WTC11 (cell line): ENCODE measurements around the gene TF. TPM values are rescaled to one million over a fixed set of nuclear protein-coding genes. Genes with fewer than 3 reads are reported as not detected.

Experiments used
- ATAC-seq: fragments of 200-7000 bp; cut with Tn5 transposase; 2 replicates; pipeline ENCODE4 v1.10.0; 2021; ENCODE audit warnings: mild to moderate bottlenecking, moderate library complexity
- CTCF ChIA-PET: fragments of 300-600 bp; sonication (Branson Sonifier 250); formaldehyde crosslinking; loops from one replicate; lab custom pipeline; 2021; ENCODE audit warnings: antibody characterized with exemption; lab: Charles Lee
- POLR2A ChIA-PET: fragments of 350-600 bp; sonication (Branson Sonifier 250); formaldehyde crosslinking; loops from one replicate; lab custom pipeline; 2021; ENCODE audit warnings: antibody characterized with exemption; lab: Charles Lee
- DNase-seq: peaks from one replicate; pipeline ENCODE4 v3.0.0; 2021; ENCODE audit warnings: low spot score
- H3K27ac Mint-ChIP-seq: 2 replicates; pipeline ENCODE4 v1.8.0; 2021; ENCODE audit warnings: mixed read lengths
- H3K27me3 Mint-ChIP-seq: 2 replicates; pipeline ENCODE4 v1.8.0; 2021; ENCODE audit warnings: low read depth, mild to moderate bottlenecking, moderate library complexity, mixed read lengths
- H3K36me3 Mint-ChIP-seq: 2 replicates; pipeline ENCODE4 v1.8.0; 2021; ENCODE audit warnings: mixed read lengths
- H3K4me1 Mint-ChIP-seq: 2 replicates; pipeline ENCODE4 v1.8.0; 2022; ENCODE audit warnings: mixed read lengths
- H3K4me3 Mint-ChIP-seq: 2 replicates; pipeline ENCODE4 v1.8.0; 2021; ENCODE audit warnings: mild to moderate bottlenecking, moderate library complexity, mixed read lengths
- H3K9me3 Mint-ChIP-seq: 2 replicates; pipeline ENCODE4 v1.8.0; 2021; ENCODE audit warnings: mixed read lengths
- CREB1 ChIP-seq: sonication (generic); formaldehyde crosslinking; IDR thresholded peaks from 2 replicates; pipeline ENCODE4 v1.8.0; 2023; ENCODE audit warnings: mild to moderate bottlenecking, missing genetic modification reagents
- CTCF ChIP-seq: fragments of 200-600 bp; IDR thresholded peaks from 2 replicates; pipeline ENCODE4 v1.8.0; 2022; ENCODE audit warnings: antibody characterized with exemption
- ELF4 ChIP-seq: sonication (generic); formaldehyde crosslinking; IDR thresholded peaks from 2 replicates; pipeline ENCODE4 v1.8.1; 2022; ENCODE audit warnings: low read depth, mild to moderate bottlenecking, moderate library complexity, missing genetic modification reagents
- IRF1 ChIP-seq: sonication (generic); formaldehyde crosslinking; IDR thresholded peaks from 2 replicates; pipeline ENCODE4 v1.8.0; 2023; ENCODE audit warnings: missing genetic modification reagents
- IRF2 ChIP-seq: sonication (generic); formaldehyde crosslinking; IDR thresholded peaks from 2 replicates; pipeline ENCODE4 v1.8.0; 2022; ENCODE audit warnings: low read depth, missing genetic modification reagents, borderline replicate concordance
- MXD4 ChIP-seq: fragments of 250-450 bp; sonication (Bioruptor Pico); IDR thresholded peaks from 2 replicates; pipeline ENCODE4 v1.8.0; 2021; ENCODE audit warnings: mild to moderate bottlenecking, moderate library complexity, borderline replicate concordance
- NFATC4 ChIP-seq: fragments of 250-450 bp; sonication (Bioruptor Pico); IDR thresholded peaks from 2 replicates; pipeline ENCODE4 v1.9.0; 2021; ENCODE audit warnings: mild to moderate bottlenecking
- NFYB ChIP-seq: sonication (generic); formaldehyde crosslinking; conservative IDR thresholded peaks from 2 replicates; pipeline ENCODE4 v1.8.0; 2022; ENCODE audit warnings: low read depth, missing genetic modification reagents
- NR2C2 ChIP-seq: sonication (generic); formaldehyde crosslinking; IDR thresholded peaks from 2 replicates; pipeline ENCODE4 v1.8.0; 2022; ENCODE audit warnings: mild to moderate bottlenecking, missing genetic modification reagents
- NR3C1 ChIP-seq: sonication (generic); formaldehyde crosslinking; conservative IDR thresholded peaks from 2 replicates; pipeline ENCODE4 v1.8.1; 2023; ENCODE audit warnings: low read depth, mild to moderate bottlenecking, missing genetic modification reagents
- RELA ChIP-seq: sonication (generic); formaldehyde crosslinking; IDR thresholded peaks from 2 replicates; pipeline ENCODE4 v1.8.1; 2022; ENCODE audit warnings: missing genetic modification reagents, mild to moderate bottlenecking, borderline replicate concordance
- SMAD3 ChIP-seq: sonication (generic); formaldehyde crosslinking; IDR thresholded peaks from 2 replicates; pipeline ENCODE4 v1.8.0; 2022; ENCODE audit warnings: missing genetic modification reagents, mild to moderate bottlenecking, borderline replicate concordance
- TEAD4 ChIP-seq: sonication (generic); formaldehyde crosslinking; IDR thresholded peaks from 2 replicates; pipeline ENCODE4 v1.8.0; 2022; ENCODE audit warnings: mild to moderate bottlenecking, missing genetic modification reagents
- ZMAT4 ChIP-seq: fragments of 250-450 bp; sonication (Bioruptor Pico); IDR thresholded peaks from 2 replicates; pipeline ENCODE4 v1.9.0; 2021; ENCODE audit warnings: mild to moderate bottlenecking
- ZNF121 ChIP-seq: sonication (generic); formaldehyde crosslinking; IDR thresholded peaks from 2 replicates; pipeline ENCODE4 v1.8.0; 2023; ENCODE audit warnings: missing genetic modification reagents
- ZNF263 ChIP-seq: sonication (generic); formaldehyde crosslinking; IDR thresholded peaks from 2 replicates; pipeline ENCODE4 v1.8.1; 2022; ENCODE audit warnings: low read depth, mild to moderate bottlenecking, moderate library complexity, missing genetic modification reagents
- ZNF416 ChIP-seq: fragments of 250-450 bp; sonication (Bioruptor Pico); IDR thresholded peaks from 2 replicates; pipeline ENCODE4 v1.9.0; 2021; ENCODE audit warnings: mild to moderate bottlenecking, inconsistent platforms
- ZNF532 ChIP-seq: fragments of 250-450 bp; sonication (Bioruptor Pico); IDR thresholded peaks from 2 replicates; pipeline ENCODE4 v1.9.0; 2021; ENCODE audit warnings: mild to moderate bottlenecking, borderline replicate concordance
- total RNA-seq: library from RNA; stranded (reverse); gene quantifications from 3 replicates; pipeline ENCODE4 v1.2.3, GENCODE V29; 2021
- TF ChIP-seq, protein P1 (sequence below): sonication (generic); formaldehyde crosslinking; IDR thresholded peaks from 2 replicates; pipeline ENCODE4 v1.8.1; 2023; ENCODE audit warnings: mild to moderate bottlenecking, missing genetic modification reagents, moderate library complexity
- TF ChIP-seq, protein P2 (sequence below): sonication (generic); formaldehyde crosslinking; IDR thresholded peaks from 2 replicates; pipeline ENCODE4 v1.8.1; 2022; ENCODE audit warnings: mild to moderate bottlenecking, moderate library complexity, missing genetic modification reagents
- TF ChIP-seq, protein P3 (sequence below): sonication (generic); formaldehyde crosslinking; IDR thresholded peaks from 2 replicates; pipeline ENCODE4 v1.8.1; 2023; ENCODE audit warnings: mild to moderate bottlenecking, missing genetic modification reagents, moderate library complexity

Gene TF
- total RNA-seq, 1 experiment from 2014 or later: 9.3 TPM

- TF ChIP-seq ZNF532 (CRISPR knock-in tag) (no peak), SMAD3 (CRISPR knock-in tag) (no peak)
Measured at GRCh38 chr3:133840767-133841166, 94.6 kb downstream of the TF start (continued).

DNA sequence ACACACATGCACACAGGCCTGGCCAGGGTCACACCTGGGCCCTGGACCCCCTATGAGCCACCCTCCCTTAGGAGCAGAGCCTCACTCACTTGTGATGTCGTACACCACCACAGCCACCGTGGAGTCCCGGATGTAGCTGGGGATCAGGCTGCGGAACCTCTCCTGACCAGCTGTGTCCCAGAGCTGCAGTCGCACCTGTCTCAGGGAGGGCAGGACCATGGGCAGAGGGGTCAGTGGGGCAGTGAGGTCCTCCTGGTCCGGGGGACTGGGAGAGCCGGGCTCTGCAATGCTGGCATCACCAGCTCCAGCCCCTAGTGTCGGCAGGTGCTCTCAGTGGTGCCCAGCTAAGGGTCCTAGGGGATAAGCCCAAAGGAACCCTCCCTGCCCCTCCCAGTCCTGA is 95.0 kb downstream of the TF start:
- H3K36me3 Mint-ChIP-seq: no peaks in the 10 kb centered on the region
- ATAC-seq: no peak
- CTCF ChIA-PET: interaction anchor here (1.6 kb wide), 1 partner anchor 9 kb away, joined by 8 read pairs; no protein-coding TSS in a partner anchor
- H3K4me1 Mint-ChIP-seq: no peaks in the 10 kb centered on the region
- TF ChIP-seq NR3C1: no peak
- TF ChIP-seq, all 79 proteins: peak for 0
- Mint-ChIP-seq H3K4me3 (no peak overlapping the region), H3K27me3 (no peaks in the 10 kb centered on the region), H3K27ac (no peak overlapping the region), H3K9me3 (no peaks in the 10 kb centered on the region)
- DNase-seq: no peak
- POLR2A ChIA-PET: no interaction called here

DNA sequence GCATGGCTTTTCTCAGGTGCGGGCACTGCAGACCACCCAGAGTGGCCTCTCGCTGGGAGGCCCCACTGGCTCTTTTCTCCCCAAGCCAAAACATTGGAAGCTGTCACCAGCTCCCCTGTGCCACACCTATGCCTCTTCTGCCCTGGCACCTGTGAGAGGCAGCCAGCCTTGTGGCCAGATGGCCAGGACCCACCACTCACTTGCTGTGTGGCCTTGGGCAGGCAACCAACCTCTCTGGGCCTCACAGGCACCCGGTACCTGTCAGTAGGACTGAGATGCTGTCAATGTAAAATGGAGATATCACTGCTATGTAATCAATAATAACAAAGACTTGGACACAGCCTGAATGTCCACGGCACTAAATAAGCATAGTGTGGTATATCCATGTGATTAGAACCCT is 96.0 kb downstream of the TF start:
- H3K27me3 Mint-ChIP-seq: no peaks in the 10 kb centered on the region
- DNase-seq: no peak
- no peak for TF ChIP-seq IRF1 (CRISPR knock-in tag)
- TF ChIP-seq NFATC4: no peak
- TF ChIP-seq ZNF121 (CRISPR knock-in tag): no peak
- TF ChIP-seq, protein P1, sequence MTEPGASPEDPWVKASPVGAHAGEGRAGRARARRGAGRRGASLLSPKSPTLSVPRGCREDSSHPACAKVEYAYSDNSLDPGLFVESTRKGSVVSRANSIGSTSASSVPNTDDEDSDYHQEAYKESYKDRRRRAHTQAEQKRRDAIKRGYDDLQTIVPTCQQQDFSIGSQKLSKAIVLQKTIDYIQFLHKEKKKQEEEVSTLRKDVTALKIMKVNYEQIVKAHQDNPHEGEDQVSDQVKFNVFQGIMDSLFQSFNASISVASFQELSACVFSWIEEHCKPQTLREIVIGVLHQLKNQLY (CRISPR knock-in tag): no peak
- no peak for TF ChIP-seq NR2C2 (CRISPR knock-in tag)
- TF ChIP-seq, protein P2, sequence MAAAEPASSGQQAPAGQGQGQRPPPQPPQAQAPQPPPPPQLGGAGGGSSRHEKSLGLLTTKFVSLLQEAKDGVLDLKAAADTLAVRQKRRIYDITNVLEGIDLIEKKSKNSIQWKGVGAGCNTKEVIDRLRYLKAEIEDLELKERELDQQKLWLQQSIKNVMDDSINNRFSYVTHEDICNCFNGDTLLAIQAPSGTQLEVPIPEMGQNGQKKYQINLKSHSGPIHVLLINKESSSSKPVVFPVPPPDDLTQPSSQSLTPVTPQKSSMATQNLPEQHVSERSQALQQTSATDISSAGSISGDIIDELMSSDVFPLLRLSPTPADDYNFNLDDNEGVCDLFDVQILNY (CRISPR knock-in tag): no peak
- no peak for TF ChIP-seq ZMAT4 (CRISPR knock-in tag)
- no peak for TF ChIP-seq TEAD4 (CRISPR knock-in tag)
- TF ChIP-seq IRF2 (CRISPR knock-in tag): no peak
- TF ChIP-seq CREB1 (CRISPR knock-in tag): no peak
- no peak for TF ChIP-seq ELF4
- TF ChIP-seq, protein P3, sequence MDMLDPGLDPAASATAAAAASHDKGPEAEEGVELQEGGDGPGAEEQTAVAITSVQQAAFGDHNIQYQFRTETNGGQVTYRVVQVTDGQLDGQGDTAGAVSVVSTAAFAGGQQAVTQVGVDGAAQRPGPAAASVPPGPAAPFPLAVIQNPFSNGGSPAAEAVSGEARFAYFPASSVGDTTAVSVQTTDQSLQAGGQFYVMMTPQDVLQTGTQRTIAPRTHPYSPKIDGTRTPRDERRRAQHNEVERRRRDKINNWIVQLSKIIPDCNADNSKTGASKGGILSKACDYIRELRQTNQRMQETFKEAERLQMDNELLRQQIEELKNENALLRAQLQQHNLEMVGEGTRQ: no peak
- TF ChIP-seq RELA: no peak
- no peak for TF ChIP-seq NFYB (CRISPR knock-in tag)
- no peak for TF ChIP-seq ZNF263 (CRISPR knock-in tag)
- TF ChIP-seq CTCF: no peak
- TF ChIP-seq MXD4 (CRISPR knock-in tag): no peak
- TF ChIP-seq ZNF416 (CRISPR knock-in tag): no peak
- TF ChIP-seq, all 79 proteins: peak for 0
- Mint-ChIP-seq H3K4me1 (no peaks in the 10 kb centered on the region), H3K27ac (no peak overlapping the region), H3K4me3 (no peak overlapping the region), H3K9me3 (no peaks in the 10 kb centered on the region), H3K36me3 (no peaks in the 10 kb centered on the region)
- no peak for ATAC-seq
- CTCF ChIA-PET: interaction anchor here (1.6 kb wide), 1 partner anchor 10 kb away, joined by 8 read pairs; no protein-coding TSS in a partner anchor
- POLR2A ChIA-PET: no interaction called here
